Measurements from ENCODE around the gene KCNK4. TPM values are rescaled to one million over a fixed set of nuclear protein-coding genes. Genes with fewer than 3 reads are reported as not detected.

KCNK4 gene
- polyA plus RNA-seq, 1 donor from 2014 or later = 1.0 TPM

- no peaks in the 10 kb centered on the region for H4K20me1 ChIP-seq (ENCODE audit: insufficient read depth)
- H3K36me3 ChIP-seq (ENCODE audit: insufficient read depth, low read length) = no peaks in the 10 kb centered on the region
- no peak overlapping the region for H3K9ac ChIP-seq (ENCODE audit: low read length)
- H2AFZ ChIP-seq (ENCODE audit: low read depth, low read length) = no peak overlapping the region
- no peak overlapping the region for H3K27ac ChIP-seq (ENCODE audit: low read length)
- H3K4me2 ChIP-seq (ENCODE audit: low read length) = no peak overlapping the region
- no peaks in the 10 kb centered on the region for H3K9me3 ChIP-seq (ENCODE audit: low read length)
- no peaks in the 10 kb centered on the region for H3K9me2 ChIP-seq (ENCODE audit: insufficient read depth, low read length)
- H3K4me3 ChIP-seq (ENCODE audit: low read length) = no peak overlapping the region
- no peaks in the 10 kb centered on the region for H3F3A ChIP-seq (ENCODE audit: insufficient read depth, low read length, poor library complexity, severe bottlenecking)
- H3K79me2 ChIP-seq (replicated peaks; ENCODE audit: insufficient read depth, low read length) = peaks cover 13% of the 10 kb centered on the region
- H3K27me3 ChIP-seq (ENCODE audit: insufficient read depth, low read depth, low read length) = peaks cover 8% of the 10 kb centered on the region
- TF ChIP-seq REST (IDR thresholded peaks at IDR 0.05; ENCODE audit: borderline replicate concordance) (no peak), POLR2AphosphoS5 (IDR thresholded peaks at IDR 0.05) (no peak), CTCF (IDR thresholded peaks at IDR 0.05; ENCODE audit: poor library complexity, severe bottlenecking) (no peak), SMC3 (conservative IDR thresholded peaks at IDR 0.05; ENCODE audit: poor library complexity) (no peak)
These were observed 42.5 kb upstream of the KCNK4 start for GRCh38 chr11:64248578-64248977.

GRCh38 chr11:64249038-64249437 is 42.1 kb upstream of the KCNK4 start:
- no peaks in the 10 kb centered on the region for H3F3A ChIP-seq (ENCODE audit: insufficient read depth, low read length, poor library complexity, severe bottlenecking)
- H3K4me2 ChIP-seq (ENCODE audit: low read length) = no peak overlapping the region
- H3K4me3 ChIP-seq (ENCODE audit: low read length) = no peak overlapping the region
- no peak for TF ChIP-seq EZH2 (IDR thresholded peaks at IDR 0.05; ENCODE audit: borderline replicate concordance, insufficient read depth, low read length, poor library complexity, severe bottlenecking)
- TF ChIP-seq EP300 (conservative IDR thresholded peaks at IDR 0.05; ENCODE audit: poor library complexity, severe bottlenecking) = no peak
- no peak for TF ChIP-seq SMC3 (conservative IDR thresholded peaks at IDR 0.05; ENCODE audit: poor library complexity)
- no peak for TF ChIP-seq CTCF (IDR thresholded peaks at IDR 0.05; ENCODE audit: poor library complexity, severe bottlenecking)
- TF ChIP-seq RAD21 (conservative IDR thresholded peaks at IDR 0.05) = no peak
- H4K20me1 ChIP-seq (ENCODE audit: insufficient read depth) = no peaks in the 10 kb centered on the region
- no peak overlapping the region for H3K27ac ChIP-seq (ENCODE audit: low read length)
- no peaks in the 10 kb centered on the region for H3K36me3 ChIP-seq (ENCODE audit: insufficient read depth, low read length)
- peaks cover 13% of the 10 kb centered on the region for H3K79me2 ChIP-seq (replicated peaks; ENCODE audit: insufficient read depth, low read length)
- H3K9ac ChIP-seq (ENCODE audit: low read length) = no peak overlapping the region
- H3K9me2 ChIP-seq (ENCODE audit: insufficient read depth, low read length) = no peaks in the 10 kb centered on the region
- peaks cover 8% of the 10 kb centered on the region for H3K27me3 ChIP-seq (ENCODE audit: insufficient read depth, low read depth, low read length)
- H3K9me3 ChIP-seq (ENCODE audit: low read length) = no peaks in the 10 kb centered on the region
- H2AFZ ChIP-seq (ENCODE audit: low read depth, low read length) = no peak overlapping the region

Measured in neural cell (in vitro differentiated cells).